Esophagus muscularis mucosa (tissue), 4 donors: Measurements from ENCODE around the gene DIP2C.

Source experiments
- CTCF ChIP-seq, 3 experiments: fragments of 200-600 bp in 2 of 3; fragments of 450-650 bp in 1 of 3; sonication (generic) in 2 of 3; IDR thresholded peaks; one replicate each; pipeline ENCODE4 v1.5.1; 2017 to 2019; ENCODE audit warnings: antibody characterized with exemption in 3 of 3, mild to moderate bottlenecking in 2 of 3, moderate library complexity in 1 of 3
- EP300 ChIP-seq: sonication (generic); formaldehyde crosslinking; IDR thresholded peaks from one replicate; pipeline ENCODE4 v1.6.1; 2017; ENCODE audit warnings: antibody characterized with exemption
- POLR2A ChIP-seq: fragments of 450-650 bp; IDR thresholded peaks from one replicate; pipeline ENCODE4 v1.6.1; 2017; ENCODE audit warnings: antibody characterized with exemption, moderate library complexity, mild to moderate bottlenecking, low read depth
- POLR2AphosphoS5 ChIP-seq, 2 donors: sonication (generic); formaldehyde crosslinking; IDR thresholded peaks; one replicate each; pipeline ENCODE4 v1.6.1; 2017; ENCODE audit warnings: antibody characterized with exemption in 2 of 2

- no peak for TF ChIP-seq CTCF (IDR thresholded peaks at IDR 0.05)
- TF ChIP-seq POLR2AphosphoS5 (IDR thresholded peaks at IDR 0.05), result no peak
- TF ChIP-seq POLR2A, result no peak
- no peak for TF ChIP-seq EP300
Observed at GRCh38 chr10:335151-335800, 354.2 kb downstream of the DIP2C start.
